Measurements from ENCODE around the gene VASH1. TPM values are rescaled to one million over a fixed set of nuclear protein-coding genes. Genes with fewer than 3 reads are reported as not detected.

Gene VASH1
- total RNA-seq, 1 experiment from 2014 or later: 3.5 TPM

DNA sequence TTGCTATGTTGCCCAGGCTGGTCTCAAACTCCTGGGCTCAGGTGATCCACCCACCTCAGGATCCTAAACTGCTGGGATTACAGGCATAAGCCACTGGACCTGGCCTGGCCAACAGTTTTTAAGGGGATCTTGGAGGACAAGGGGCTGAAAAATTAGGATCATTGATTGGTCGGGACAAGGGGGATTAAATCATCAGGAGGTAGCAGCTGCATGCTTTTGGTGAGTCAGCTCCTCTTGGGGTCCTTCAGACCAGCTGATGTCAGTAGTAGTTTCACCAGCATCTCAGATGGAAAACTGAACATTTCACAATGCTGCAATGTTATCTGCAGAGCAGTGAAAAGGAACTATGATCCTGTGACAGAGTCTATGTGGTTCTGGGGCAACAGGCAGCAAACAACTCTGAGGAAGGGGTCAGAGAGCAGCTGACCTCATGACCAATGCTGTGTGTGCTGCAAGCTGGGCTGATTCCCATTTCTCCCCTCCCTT is 71.3 kb downstream of the VASH1 start:
- no peak for DNase-seq (ENCODE audit: low spot score)

Other genes with a start within 250 kb of the VASH1 start
- 4.0 and 4.8 TPM in 2 replicates for gene ANGEL1, start 51.4 kb downstream of the VASH1 start, total RNA-seq (2014; rRNA removed; shearing (Covaris generic))
- gene LRRC74A, start 64.9 kb downstream of the VASH1 start, total RNA-seq (2014; rRNA removed; shearing (Covaris generic)): not detected in 2 replicates